RWPE2 (cell line): Measurements from ENCODE around the gene GAS6.

ENCODE experiments used
- ATAC-seq: fragments of 200-7000 bp; cut with Tn5 transposase; 3 replicates; pipeline ENCODE4 v1.9.1; 2021; ENCODE audit warnings: low read depth
- DNase-seq: peaks from one replicate; pipeline ENCODE4 v3.0.0-alpha.2; 2020; ENCODE audit warnings: low spot score
- H3K27ac ChIP-seq: fragments of 450-650 bp; 2 replicates; pipeline ENCODE4 v1.5.1; 2017; ENCODE audit warnings: mild to moderate bottlenecking; ENCODE audit not compliant: poor library complexity, severe bottlenecking
- H3K27me3 ChIP-seq: fragments of 250-450 bp; sonication (Bioruptor Pico); 2 replicates; pipeline ENCODE4 v1.5.1; 2021; ENCODE audit warnings: mild to moderate bottlenecking, moderate library complexity; ENCODE audit not compliant: insufficient read depth, poor library complexity, severe bottlenecking
- H3K36me3 ChIP-seq: fragments of 250-450 bp; sonication (Bioruptor Pico); 2 replicates; pipeline ENCODE4 v1.5.1; 2020; ENCODE audit warnings: low read depth, mild to moderate bottlenecking, moderate library complexity
- H3K4me1 ChIP-seq: fragments of 250-450 bp; sonication (Bioruptor Pico); 2 replicates; pipeline ENCODE4 v1.5.1; 2021; ENCODE audit warnings: mild to moderate bottlenecking, moderate library complexity; ENCODE audit not compliant: insufficient read depth, poor library complexity, severe bottlenecking
- H3K4me3 ChIP-seq: fragments of 250-450 bp; sonication (Bioruptor Pico); 2 replicates; pipeline ENCODE4 v1.5.1; 2021; ENCODE audit warnings: mild to moderate bottlenecking, moderate library complexity; ENCODE audit not compliant: severe bottlenecking
- H3K9me3 ChIP-seq: fragments of 250-450 bp; sonication (Bioruptor Pico); 2 replicates; pipeline ENCODE4 v1.5.1; 2021; ENCODE audit warnings: mild to moderate bottlenecking, moderate library complexity; ENCODE audit not compliant: severe bottlenecking
- CTCF ChIP-seq: fragments of 450-650 bp; IDR thresholded peaks from one replicate; pipeline ENCODE4 v1.5.1; 2017; ENCODE audit warnings: mild to moderate bottlenecking, moderate library complexity; ENCODE audit not compliant: poor library complexity, severe bottlenecking

GAS6 gene

GRCh38 chr13:113877149-113877990, 13.5 kb upstream of the GAS6 start:
- no peaks in the 10 kb centered on the region for H3K9me3 ChIP-seq
- H3K27me3 ChIP-seq = no peaks in the 10 kb centered on the region
- no peaks in the 10 kb centered on the region for H3K36me3 ChIP-seq
- no peak overlapping the region for H3K27ac ChIP-seq
- DNase-seq (no peak), ATAC-seq (no peak)
- peaks cover 2% of the 10 kb centered on the region for H3K4me1 ChIP-seq
- TF ChIP-seq CTCF = no peak
- H3K4me3 ChIP-seq = no peak overlapping the region

GRCh38 chr13:113876346-113877148, 12.7 kb upstream of the GAS6 start:
- H3K27ac ChIP-seq = no peak overlapping the region
- H3K36me3 ChIP-seq = no peaks in the 10 kb centered on the region
- TF ChIP-seq CTCF = no peak
- ATAC-seq (no peak; the same call in 2 of the 3 replicates), DNase-seq (no peak)
- H3K4me1 ChIP-seq = peaks cover 2% of the 10 kb centered on the region
- H3K27me3 ChIP-seq = no peaks in the 10 kb centered on the region
- no peaks in the 10 kb centered on the region for H3K9me3 ChIP-seq
- no peak overlapping the region for H3K4me3 ChIP-seq

DNA sequence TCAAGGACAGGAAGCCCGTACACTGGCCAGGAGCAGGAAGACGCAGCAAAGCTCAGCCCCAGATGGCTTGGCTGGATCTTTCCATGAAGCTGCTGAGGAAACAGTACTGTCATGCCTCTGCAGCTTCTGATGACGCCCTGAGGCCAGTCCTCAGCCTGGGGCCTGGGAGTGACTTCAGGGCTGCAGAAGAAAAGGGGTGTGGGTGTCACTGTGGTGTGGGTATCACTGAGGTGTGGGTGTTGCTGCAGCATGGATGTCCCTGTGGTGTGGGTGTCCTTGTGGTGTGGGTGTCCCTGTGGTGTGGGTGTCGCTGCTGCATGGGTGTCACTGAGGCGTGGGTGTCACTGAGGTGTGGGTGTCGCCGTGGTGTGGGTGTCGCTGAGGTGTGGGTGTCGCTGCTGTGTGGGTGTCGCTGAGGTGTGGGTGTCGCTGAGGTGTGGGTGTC, 12.0 kb upstream of the GAS6 start:
- no peaks in the 10 kb centered on the region for H3K36me3 ChIP-seq
- ATAC-seq (no peak), DNase-seq (no peak)
- no peaks in the 10 kb centered on the region for H3K4me1 ChIP-seq
- no peaks in the 10 kb centered on the region for H3K9me3 ChIP-seq
- H3K4me3 ChIP-seq = no peak overlapping the region
- no peak for TF ChIP-seq CTCF
- H3K27ac ChIP-seq = no peak overlapping the region
- H3K27me3 ChIP-seq = no peaks in the 10 kb centered on the region

DNA sequence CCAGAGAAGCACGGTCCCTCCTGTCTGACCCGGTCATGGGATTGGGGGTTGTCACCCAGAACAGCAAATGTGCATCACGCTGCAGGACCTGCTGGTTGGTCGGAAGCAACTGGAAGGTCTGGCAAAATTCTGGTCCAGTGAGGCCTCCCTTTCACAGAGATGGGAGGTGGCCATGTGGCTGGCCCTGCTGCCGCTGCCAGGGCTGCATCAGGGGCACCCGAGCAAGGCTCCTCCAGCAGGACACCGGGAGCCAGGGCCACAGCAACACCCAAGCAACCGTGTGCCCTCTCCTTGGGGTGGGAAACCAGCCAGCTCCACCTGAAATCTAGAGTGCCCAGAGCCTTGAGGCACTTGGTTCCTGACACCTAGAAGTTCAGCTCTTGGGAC, 11.5 kb upstream of the GAS6 start:
- Histone ChIP-seq H3K4me3 (no peak overlapping the region), H3K27ac (no peak overlapping the region), H3K4me1 (no peaks in the 10 kb centered on the region), H3K9me3 (no peaks in the 10 kb centered on the region), H3K27me3 (no peaks in the 10 kb centered on the region), H3K36me3 (no peaks in the 10 kb centered on the region)
- TF ChIP-seq CTCF = no peak
- DNase-seq (no peak), ATAC-seq (no peak)
